Measurements from ENCODE around the gene RAD51.

DNA sequence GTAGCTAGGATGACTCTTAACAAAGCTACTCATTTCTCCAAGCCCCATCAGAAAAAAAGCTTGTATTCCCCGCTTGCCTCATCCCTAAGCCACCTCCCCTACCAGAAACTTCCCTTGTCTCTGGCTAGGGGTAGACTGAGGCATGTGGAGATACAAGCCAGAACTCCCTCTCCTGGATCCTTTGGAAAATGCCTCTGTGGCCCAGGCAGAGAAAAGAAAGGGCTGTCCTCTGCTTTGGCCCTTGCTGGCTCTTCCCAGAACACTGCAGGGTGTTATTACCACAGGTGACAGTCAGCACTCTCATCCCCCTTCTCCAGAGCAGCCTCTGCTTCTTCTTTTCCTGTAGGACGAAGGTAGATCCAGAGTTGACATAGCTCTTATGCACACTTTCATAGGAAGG, 44.9 kb downstream of the RAD51 start:
- TF ChIP-seq, protein P1, sequence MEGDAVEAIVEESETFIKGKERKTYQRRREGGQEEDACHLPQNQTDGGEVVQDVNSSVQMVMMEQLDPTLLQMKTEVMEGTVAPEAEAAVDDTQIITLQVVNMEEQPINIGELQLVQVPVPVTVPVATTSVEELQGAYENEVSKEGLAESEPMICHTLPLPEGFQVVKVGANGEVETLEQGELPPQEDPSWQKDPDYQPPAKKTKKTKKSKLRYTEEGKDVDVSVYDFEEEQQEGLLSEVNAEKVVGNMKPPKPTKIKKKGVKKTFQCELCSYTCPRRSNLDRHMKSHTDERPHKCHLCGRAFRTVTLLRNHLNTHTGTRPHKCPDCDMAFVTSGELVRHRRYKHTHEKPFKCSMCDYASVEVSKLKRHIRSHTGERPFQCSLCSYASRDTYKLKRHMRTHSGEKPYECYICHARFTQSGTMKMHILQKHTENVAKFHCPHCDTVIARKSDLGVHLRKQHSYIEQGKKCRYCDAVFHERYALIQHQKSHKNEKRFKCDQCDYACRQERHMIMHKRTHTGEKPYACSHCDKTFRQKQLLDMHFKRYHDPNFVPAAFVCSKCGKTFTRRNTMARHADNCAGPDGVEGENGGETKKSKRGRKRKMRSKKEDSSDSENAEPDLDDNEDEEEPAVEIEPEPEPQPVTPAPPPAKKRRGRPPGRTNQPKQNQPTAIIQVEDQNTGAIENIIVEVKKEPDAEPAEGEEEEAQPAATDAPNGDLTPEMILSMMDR (conservative IDR thresholded peaks at IDR 0.05 in 1 of 2, IDR thresholded peaks at IDR 0.05 in 1 of 2; ENCODE audit: low read depth in 1 of 2, low read length in 2 of 2) = no peak
- TF ChIP-seq EZH2 (IDR thresholded peaks at IDR 0.05; ENCODE audit: low read length, missing control alignments) = no peak
